GM12864 (cell line): ENCODE results near the gene SORCS1.

Experiments used
- DNase-seq: peaks from one replicate; pipeline ENCODE4 v3.0.0-alpha.2; 2011; ENCODE audit warnings: low read depth
- H3K4me3 ChIP-seq: 2 replicates; pipeline ENCODE4 v1.5.1; 2011; ENCODE audit warnings: mild to moderate bottlenecking, low read depth, low read length, control low read depth
- TF ChIP-seq, protein P1 (sequence below): IDR thresholded peaks from 2 replicates; pipeline ENCODE4 v1.5.1; 2011; ENCODE audit warnings: low read depth, mild to moderate bottlenecking, moderate library complexity, low read length, control low read depth, inconsistent platforms; ENCODE audit errors: missing control alignments

Gene SORCS1

DNA sequence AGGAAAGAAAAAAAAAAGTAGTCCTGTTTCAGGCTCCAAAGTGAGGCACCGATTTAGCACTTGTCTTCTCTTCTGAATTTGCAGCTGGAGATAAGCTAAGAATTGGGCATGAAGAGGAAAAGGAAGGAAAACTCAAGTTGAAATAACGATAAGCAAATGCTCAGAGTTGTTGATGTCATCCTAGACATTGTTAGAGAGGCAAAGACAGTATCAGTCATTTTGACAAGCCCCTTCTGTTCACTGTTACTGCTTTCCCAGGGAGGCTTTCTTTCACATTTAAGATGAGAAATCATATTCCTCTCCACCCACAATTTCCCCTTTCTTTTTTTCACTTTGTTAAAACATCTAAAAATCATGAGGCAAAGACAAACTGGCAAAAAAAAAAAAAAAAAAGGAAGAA lies 41.8 kb downstream of the SORCS1 start:
- no peak overlapping the region for H3K4me3 ChIP-seq
- TF ChIP-seq, protein P1, sequence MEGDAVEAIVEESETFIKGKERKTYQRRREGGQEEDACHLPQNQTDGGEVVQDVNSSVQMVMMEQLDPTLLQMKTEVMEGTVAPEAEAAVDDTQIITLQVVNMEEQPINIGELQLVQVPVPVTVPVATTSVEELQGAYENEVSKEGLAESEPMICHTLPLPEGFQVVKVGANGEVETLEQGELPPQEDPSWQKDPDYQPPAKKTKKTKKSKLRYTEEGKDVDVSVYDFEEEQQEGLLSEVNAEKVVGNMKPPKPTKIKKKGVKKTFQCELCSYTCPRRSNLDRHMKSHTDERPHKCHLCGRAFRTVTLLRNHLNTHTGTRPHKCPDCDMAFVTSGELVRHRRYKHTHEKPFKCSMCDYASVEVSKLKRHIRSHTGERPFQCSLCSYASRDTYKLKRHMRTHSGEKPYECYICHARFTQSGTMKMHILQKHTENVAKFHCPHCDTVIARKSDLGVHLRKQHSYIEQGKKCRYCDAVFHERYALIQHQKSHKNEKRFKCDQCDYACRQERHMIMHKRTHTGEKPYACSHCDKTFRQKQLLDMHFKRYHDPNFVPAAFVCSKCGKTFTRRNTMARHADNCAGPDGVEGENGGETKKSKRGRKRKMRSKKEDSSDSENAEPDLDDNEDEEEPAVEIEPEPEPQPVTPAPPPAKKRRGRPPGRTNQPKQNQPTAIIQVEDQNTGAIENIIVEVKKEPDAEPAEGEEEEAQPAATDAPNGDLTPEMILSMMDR, result no peak
- DNase-seq, result no peak

DNA sequence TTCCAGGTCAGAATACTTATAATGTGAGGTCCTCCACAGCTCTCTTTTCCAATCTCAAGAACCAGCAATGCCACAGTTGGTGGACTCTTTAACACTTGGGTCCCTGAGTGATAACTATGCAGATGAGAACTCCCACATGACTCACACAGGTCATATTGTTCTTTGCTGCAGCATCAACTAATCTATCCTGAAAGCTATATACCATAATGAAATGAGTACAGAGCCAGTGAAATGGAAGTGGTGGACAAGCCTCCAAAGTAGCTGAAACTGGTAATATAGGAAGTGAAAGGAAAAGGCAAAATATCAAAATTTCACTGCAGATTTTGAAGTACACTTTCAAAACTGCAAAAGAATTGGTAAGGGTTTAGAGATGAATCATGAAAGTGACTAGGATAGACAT lies 45.6 kb downstream of the SORCS1 start:
- DNase-seq, result no peak
- no peak overlapping the region for H3K4me3 ChIP-seq
- TF ChIP-seq, protein P1, result no peak

DNA sequence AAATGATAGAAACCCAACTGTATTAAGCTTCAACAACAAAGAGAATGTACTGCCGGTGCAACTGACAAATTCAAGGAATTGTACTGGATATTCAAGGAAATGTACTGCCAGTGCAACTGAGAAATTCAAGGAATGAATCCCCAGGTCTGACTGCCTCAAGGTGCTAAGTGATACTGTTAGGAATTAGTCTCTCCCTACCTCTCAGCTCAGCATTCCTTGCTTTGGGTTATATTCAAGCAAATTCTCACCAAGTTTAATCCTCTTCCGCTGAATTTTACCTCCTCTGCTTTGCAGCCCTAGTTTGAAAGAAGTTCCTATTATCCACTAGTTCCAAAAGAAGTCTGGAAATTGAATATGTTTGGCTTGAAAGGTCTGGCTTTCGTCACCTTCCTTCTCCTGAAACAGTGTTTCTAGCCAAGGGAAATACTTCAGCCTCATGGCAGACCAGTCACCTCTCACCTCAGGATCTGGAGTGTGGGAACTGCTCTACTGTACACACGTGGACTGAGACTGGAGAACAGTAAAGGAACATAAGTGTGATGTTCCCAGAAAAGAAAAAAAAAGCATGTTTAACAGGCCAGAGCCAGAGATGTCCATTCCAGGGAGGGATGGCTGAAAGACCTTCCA lies 60.4 kb downstream of the SORCS1 start:
- TF ChIP-seq, protein P1, result no peak
- no peak for DNase-seq
- H3K4me3 ChIP-seq, result no peak overlapping the region

DNA sequence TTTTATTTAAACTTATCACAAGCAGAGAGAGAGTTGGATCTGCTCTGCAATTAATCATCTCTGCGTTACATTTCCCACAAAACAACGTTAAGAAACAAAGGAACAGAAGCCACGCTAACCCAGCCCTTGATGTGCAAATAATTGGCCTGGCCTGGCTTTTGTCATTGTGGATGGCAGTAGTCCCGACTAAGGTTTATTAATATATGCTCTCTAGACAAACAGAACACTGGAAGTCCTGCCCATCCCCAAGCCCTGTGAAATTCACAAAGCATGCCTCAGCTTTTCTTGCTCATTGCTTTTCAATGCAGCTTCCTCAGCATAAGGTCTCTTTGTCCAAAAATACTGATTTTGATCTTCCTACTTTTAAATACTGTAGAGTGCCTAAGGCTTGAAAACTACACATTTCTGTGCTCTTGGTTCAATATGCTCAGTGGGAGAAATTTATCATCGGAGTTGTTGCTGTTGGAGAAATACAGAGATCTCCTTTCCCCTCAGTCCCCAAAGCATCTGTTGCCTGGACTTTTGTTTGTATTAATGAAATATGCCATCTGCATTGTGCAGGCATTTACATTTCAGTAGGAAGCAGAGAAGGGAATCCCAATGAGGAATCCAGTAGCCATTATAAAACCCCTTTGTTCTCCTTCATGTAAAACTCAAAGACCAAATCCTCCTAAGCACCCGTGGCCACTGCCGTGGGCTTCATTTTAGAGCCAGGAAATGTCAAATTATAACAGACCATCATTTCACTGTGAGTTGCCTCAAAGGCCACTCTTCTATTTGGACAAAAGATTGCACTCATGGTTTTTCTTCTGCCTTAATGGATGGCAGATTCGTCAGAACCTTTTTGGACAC lies 61.1 kb downstream of the SORCS1 start:
- TF ChIP-seq, protein P1, result no peak
- no peak overlapping the region for H3K4me3 ChIP-seq
- no peak for DNase-seq

DNA sequence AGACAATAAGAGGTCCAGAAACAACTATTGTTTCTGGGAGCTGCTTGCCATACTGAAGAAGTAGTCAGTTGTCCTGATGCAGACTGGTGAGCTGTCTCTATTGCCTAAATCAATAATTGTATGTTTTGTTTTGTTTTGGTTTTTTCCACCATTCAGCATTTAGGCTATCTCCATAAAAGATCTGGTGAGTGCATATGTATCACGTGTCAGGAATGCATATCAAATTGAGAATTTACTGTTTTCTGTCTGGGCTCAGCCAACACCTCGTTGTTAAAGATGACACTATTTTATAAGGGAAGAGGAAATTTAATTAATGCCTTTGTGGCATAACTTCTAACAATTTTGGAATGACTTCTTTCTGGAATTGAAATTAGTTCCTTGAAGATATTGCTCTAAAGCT lies 66.2 kb downstream of the SORCS1 start:
- DNase-seq, result no peak
- TF ChIP-seq, protein P1, result no peak

DNA sequence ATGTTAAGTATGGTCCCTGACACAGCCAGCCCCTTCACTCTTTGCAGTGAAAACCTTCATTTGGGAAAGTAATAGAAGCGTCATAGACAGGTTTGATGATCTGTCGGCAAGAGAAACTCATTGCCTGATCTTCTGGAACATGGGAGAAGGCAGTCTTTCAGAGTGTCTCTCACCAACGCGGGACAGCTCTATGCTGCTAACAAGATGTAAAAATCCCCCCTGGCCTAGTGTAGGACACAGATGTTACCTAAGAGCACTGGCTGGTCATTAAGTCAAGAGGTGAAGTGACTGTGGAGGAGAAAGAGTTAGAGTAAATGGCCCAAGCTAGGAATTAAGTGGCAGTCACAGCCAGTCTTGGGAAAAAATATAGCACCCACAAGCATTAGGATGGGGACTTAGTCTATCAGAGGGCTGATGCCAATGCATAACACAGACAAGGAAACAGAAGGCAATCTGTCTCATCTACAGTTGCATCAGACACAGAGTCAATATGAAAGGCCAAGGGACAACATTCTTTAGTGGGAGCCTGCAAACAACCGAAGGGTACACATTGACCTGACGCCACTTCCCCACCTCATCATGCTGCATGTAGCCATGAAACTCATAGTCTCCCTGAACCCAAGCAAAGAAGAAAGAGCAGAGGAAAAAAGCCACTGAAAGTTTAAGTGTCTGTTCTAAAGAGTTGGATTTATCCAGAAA lies 69.5 kb downstream of the SORCS1 start:
- TF ChIP-seq, protein P1, result no peak
- no peak for DNase-seq
- no peak overlapping the region for H3K4me3 ChIP-seq

More for the DNA sequence above, 66.2 kb downstream of the SORCS1 start:
- H3K4me3 ChIP-seq, result no peak overlapping the region
